Activated naive CD4-positive, alpha-beta T cell treated with anti-CD3 and anti-CD28 coated beads, Interleukin-2, amount 50 U/mL, for 72 hours (primary cell): Measurements from ENCODE around the gene PRR3. TPM values are rescaled to one million over a fixed set of nuclear protein-coding genes. Genes with fewer than 3 reads are reported as not detected.
"Not testable (repeated sequence)": the region's sequence is repeated elsewhere in the genome, so short reads cannot be mapped to it uniquely, and the experiment has no call there.

Experiments used
- ATAC-seq, 2 donors: fragments of 150-1000 bp; cut with Tn5 transposase; 2 replicates each; pipeline ENCODE4 v1.10.0; 2021; ENCODE audit warnings: mild to moderate bottlenecking in 2 of 2, moderate library complexity in 2 of 2
- DNase-seq, 2 donors: peaks; one replicate each; pipeline ENCODE4 v3.0.0; 2021 to 2022; ENCODE audit warnings: low spot score in 2 of 2
- H3K27ac Mint-ChIP-seq, 2 donors: one replicate each; pipeline ENCODE4 v1.8.0; 2022; ENCODE audit warnings: mild to moderate bottlenecking in 2 of 2, mixed read lengths in 2 of 2
- H3K36me3 Mint-ChIP-seq, 2 donors: one replicate each; pipeline ENCODE4 v1.8.0; 2022; ENCODE audit warnings: mixed read lengths in 2 of 2
- H3K9me3 Mint-ChIP-seq, 2 donors: one replicate each; pipeline ENCODE4 v1.8.0; 2022; ENCODE audit warnings: mixed read lengths in 2 of 2
- total RNA-seq, 2 donors: library from RNA; stranded (reverse); gene quantifications; one replicate each; pipeline ENCODE4 v1.2.3, GENCODE V29; 2022

PRR3 gene
- 10 to 100 TPM; 19.8 to 27.4 TPM for total RNA-seq

GRCh38 chr6:30556906-30557682 lies at the start of gene PRR3:
Gene PRR3, plus strand, starts transcription at chr6:30557295. Its CDS starts 50 bp downstream, at chr6:30557345.
- ATAC-seq, result peak; percentile 79 to 81
- H3K9me3 Mint-ChIP-seq, result no peaks in the 10 kb centered on the region
- H3K36me3 Mint-ChIP-seq, result peaks cover 40 to 56% of the 10 kb centered on the region in 2 donors
- peak; percentile 83 to 92 for DNase-seq
- peak within 1 kb of the TSS; percentile 99 for H3K27ac Mint-ChIP-seq

- Mint-ChIP-seq H3K9me3 (no peaks in the 10 kb centered on the region), H3K36me3 (no peaks in the 10 kb centered on the region), H3K27ac (peak overlapping the region; percentile 37 to 84)
- peak; percentile 52 to 59 for ATAC-seq
- no peak for DNase-seq
Observed at GRCh38 chr6:30507849-30508827, 49.0 kb upstream of the PRR3 start.

GRCh38 chr6:30508890-30509736 lies 48.0 kb upstream of the PRR3 start:
- ATAC-seq, result peak; percentile 76 to 78
- no peak for DNase-seq
- H3K27ac Mint-ChIP-seq, result peak overlapping the region; percentile 37 to 84
- no peaks in the 10 kb centered on the region for H3K9me3 Mint-ChIP-seq
- no peaks in the 10 kb centered on the region for H3K36me3 Mint-ChIP-seq

GRCh38 chr6:30510419-30511168 lies 46.5 kb upstream of the PRR3 start:
- Mint-ChIP-seq H3K9me3 (peaks cover 3% of the 10 kb centered on the region in 2 donors), H3K27ac (peak overlapping the region in 1 of 2 donors; percentile 34), H3K36me3 (no peaks in the 10 kb centered on the region)
- DNase-seq (no peak), ATAC-seq (no peak)

GRCh38 chr6:30511169-30511546 lies 45.9 kb upstream of the PRR3 start:
- Mint-ChIP-seq H3K36me3 (no peaks in the 10 kb centered on the region), H3K9me3 (peaks cover 3% of the 10 kb centered on the region in 2 donors), H3K27ac (peak overlapping the region in 1 of 2 donors; percentile 34)
- DNase-seq, result no peak
- no peak for ATAC-seq

DNA sequence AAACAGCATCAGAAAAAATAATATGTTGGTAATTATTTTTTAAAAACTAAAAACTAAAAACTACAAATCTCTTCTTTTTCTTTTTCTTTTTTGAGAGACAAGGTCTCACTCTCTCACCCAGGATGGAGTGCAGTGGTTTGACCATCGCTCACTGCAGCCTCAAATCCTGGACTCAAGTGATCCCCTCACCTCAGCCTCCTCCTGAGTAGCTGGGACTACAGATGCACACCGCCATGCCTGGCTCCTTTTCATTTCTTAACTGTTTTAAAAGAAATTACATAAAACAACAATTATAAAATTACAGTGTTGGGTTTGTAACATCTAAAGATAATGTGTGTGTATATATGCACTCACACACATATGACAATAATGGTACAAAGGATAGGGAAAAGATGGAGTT lies 43.6 kb upstream of the PRR3 start:
- H3K27ac Mint-ChIP-seq, result no peak overlapping the region
- ATAC-seq (no peak), DNase-seq (no peak)
- H3K9me3 Mint-ChIP-seq, result peaks cover 6 to 9% of the 10 kb centered on the region in 2 donors
- H3K36me3 Mint-ChIP-seq, result peaks cover 5 to 6% of the 10 kb centered on the region in 2 donors

DNA sequence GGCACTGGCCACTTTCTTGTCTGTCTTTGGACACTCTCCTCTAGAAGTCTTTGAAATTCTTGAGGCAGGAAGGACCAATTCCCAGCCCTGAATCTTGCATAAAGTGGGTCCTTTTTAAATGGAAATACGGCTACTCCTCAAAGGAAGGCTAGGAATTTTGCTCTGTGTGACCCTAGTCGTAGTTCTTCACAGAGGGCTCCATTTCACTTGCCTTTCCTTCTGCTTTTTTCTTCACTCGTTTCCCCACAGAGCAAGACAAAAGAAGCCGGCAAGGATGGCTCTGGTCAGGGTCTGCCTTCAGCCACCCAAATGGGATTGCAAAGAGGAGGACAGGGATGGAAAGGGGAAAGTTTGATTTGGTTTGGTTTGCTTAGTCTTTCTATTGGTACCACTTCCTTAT lies 42.0 kb upstream of the PRR3 start:
- Mint-ChIP-seq H3K27ac (peak overlapping the region; percentile 89 to 97), H3K36me3 (peaks cover 20% of the 10 kb centered on the region in 2 donors), H3K9me3 (peaks cover 11 to 15% of the 10 kb centered on the region in 2 donors)
- ATAC-seq (no peak), DNase-seq (no peak)

- peaks cover 27 to 28% of the 10 kb centered on the region in 2 donors for H3K36me3 Mint-ChIP-seq
- peaks cover 11 to 15% of the 10 kb centered on the region in 2 donors for H3K9me3 Mint-ChIP-seq
- DNase-seq (peak; percentile 82 to 92), ATAC-seq (peak; percentile 95 to 96)
- peak overlapping the region; percentile 89 to 95 for H3K27ac Mint-ChIP-seq
Observed at GRCh38 chr6:30515944-30516753, 40.9 kb upstream of the PRR3 start.

- Mint-ChIP-seq H3K36me3 (peaks cover 31 to 33% of the 10 kb centered on the region in 2 donors), H3K27ac (peak overlapping the region; percentile 89 to 95), H3K9me3 (peaks cover 11 to 15% of the 10 kb centered on the region in 2 donors)
- not testable (repeated sequence) for DNase-seq, ATAC-seq
Observed at GRCh38 chr6:30516754-30517076, 40.4 kb upstream of the PRR3 start.

DNA sequence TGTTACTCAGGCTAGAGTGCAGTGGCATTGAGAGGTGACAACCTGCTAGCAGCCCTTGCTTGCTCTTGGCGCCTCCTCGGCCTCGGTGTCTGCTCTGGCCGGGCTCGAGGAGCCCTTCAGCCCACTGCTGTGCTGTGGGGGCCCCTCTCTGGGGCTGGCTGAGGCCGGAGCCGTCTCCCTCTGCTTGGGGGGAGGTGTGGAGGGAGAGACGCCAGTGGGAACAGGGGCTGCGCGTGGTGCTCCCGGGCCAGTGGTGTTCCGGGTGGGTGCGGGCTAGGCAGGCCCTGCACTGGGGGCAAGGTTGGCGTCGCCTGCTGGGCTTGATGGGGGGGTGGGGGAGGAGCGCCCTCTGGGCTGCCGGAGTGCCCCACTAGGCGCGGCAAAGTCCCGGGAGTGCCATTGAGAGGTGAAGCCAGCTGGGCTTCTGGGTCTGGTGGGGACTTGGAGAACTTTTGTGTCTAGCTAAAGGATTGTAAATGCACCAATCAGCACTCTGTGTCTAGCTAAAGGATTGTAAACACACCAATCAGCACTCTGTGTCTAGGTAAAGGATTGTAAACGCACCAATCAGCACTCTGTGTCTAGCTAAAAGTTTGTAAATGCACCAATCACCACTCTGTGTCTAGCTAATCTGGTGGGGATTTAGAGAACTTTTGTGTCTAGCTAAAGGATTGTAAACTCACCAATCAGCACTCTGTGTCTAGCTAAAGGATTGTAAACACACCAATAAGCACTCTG lies 39.2 kb upstream of the PRR3 start:
- Mint-ChIP-seq H3K36me3 (peaks cover 42 to 45% of the 10 kb centered on the region in 2 donors), H3K27ac (peak overlapping the region in 1 of 2 donors; percentile 76), H3K9me3 (peaks cover 21 to 24% of the 10 kb centered on the region in 2 donors)
- DNase-seq, ATAC-seq: not testable (repeated sequence)

- peaks cover 25 to 30% of the 10 kb centered on the region in 2 donors for H3K9me3 Mint-ChIP-seq
- H3K27ac Mint-ChIP-seq, result peak overlapping the region in 1 of 2 donors; percentile 76
- ATAC-seq, DNase-seq: not testable (repeated sequence)
- peaks cover 49 to 52% of the 10 kb centered on the region in 2 donors for H3K36me3 Mint-ChIP-seq
Observed at GRCh38 chr6:30518505-30519145, 38.5 kb upstream of the PRR3 start.

GRCh38 chr6:30520522-30520921 lies 36.6 kb upstream of the PRR3 start:
- DNase-seq (no peak), ATAC-seq (no peak)
- H3K27ac Mint-ChIP-seq, result peak overlapping the region in 1 of 2 donors; percentile 45
- H3K36me3 Mint-ChIP-seq, result peaks cover 62 to 71% of the 10 kb centered on the region in 2 donors
- peaks cover 30 to 35% of the 10 kb centered on the region in 2 donors for H3K9me3 Mint-ChIP-seq

DNA sequence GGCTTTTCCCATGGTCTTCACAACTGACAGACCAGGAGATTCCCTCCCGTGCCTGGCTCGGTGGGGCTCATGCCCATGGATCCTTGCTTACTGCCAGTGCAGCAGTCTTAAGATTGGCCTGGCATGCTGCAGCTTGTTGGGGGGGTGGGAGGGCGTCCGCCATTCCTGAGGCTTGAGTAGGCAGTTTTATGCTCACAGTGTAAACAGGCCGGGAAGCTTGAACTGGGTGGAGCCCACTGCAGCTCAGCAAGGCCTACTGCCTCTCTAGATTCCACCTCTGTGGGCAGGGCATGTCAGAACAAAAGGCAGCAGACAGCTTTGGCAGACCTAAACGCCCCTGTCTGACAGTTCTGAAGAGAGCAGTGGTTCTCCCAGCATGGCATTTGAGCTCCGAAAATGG lies 36.0 kb upstream of the PRR3 start:
- not testable (repeated sequence) for ATAC-seq, DNase-seq
- Mint-ChIP-seq H3K36me3 (peaks cover 62 to 76% of the 10 kb centered on the region in 2 donors), H3K27ac (peak overlapping the region in 1 of 2 donors; percentile 80), H3K9me3 (peaks cover 30 to 35% of the 10 kb centered on the region in 2 donors)

- peak overlapping the region; percentile 7 to 80 for H3K27ac Mint-ChIP-seq
- H3K36me3 Mint-ChIP-seq, result peaks cover 62 to 79% of the 10 kb centered on the region in 2 donors
- DNase-seq, ATAC-seq: not testable (repeated sequence)
- H3K9me3 Mint-ChIP-seq, result peaks cover 30 to 35% of the 10 kb centered on the region in 2 donors
Observed at GRCh38 chr6:30521952-30522351, 35.1 kb upstream of the PRR3 start.
